GM23338 (cell line): Measurements from ENCODE around the gene R3HDM4.

Source experiments
- CREB1 ChIP-seq: fragments of 250-450 bp; sonication (Bioruptor Pico); IDR thresholded peaks from 2 replicates; pipeline ENCODE4 v1.5.0; 2020; ENCODE audit warnings: low read depth, mild to moderate bottlenecking, moderate library complexity
- EZH2 ChIP-seq: fragments of 200-600 bp; sonication (generic); IDR thresholded peaks from one replicate; pipeline ENCODE4 v1.8.0; 2017; ENCODE audit warnings: antibody characterized with exemption, mild to moderate bottlenecking, low read depth; ENCODE audit not compliant: unreplicated experiment
- EZH2phosphoT487 ChIP-seq: fragments of 200-600 bp; sonication (generic); IDR thresholded peaks from one replicate; pipeline ENCODE4 v1.8.1; 2018; ENCODE audit warnings: antibody characterized with exemption; ENCODE audit not compliant: unreplicated experiment
- JUNB ChIP-seq: IDR thresholded peaks from one replicate; pipeline ENCODE4 v1.6.1; 2016; ENCODE audit warnings: antibody characterized with exemption; ENCODE audit not compliant: unreplicated experiment
- NANOG ChIP-seq: IDR thresholded peaks from 2 replicates; pipeline ENCODE4 v1.6.1; 2016; ENCODE audit warnings: antibody characterized with exemption, borderline replicate concordance
- POLR2AphosphoS5 ChIP-seq: IDR thresholded peaks from 2 replicates; pipeline ENCODE4 v1.6.1; 2016; ENCODE audit warnings: antibody characterized with exemption, low read depth
- STAT1 ChIP-seq: IDR thresholded peaks from one replicate; pipeline ENCODE4 v1.6.1; 2016; ENCODE audit warnings: antibody characterized with exemption; ENCODE audit not compliant: unreplicated experiment
- ZNF114 ChIP-seq: fragments of 250-450 bp; sonication (Bioruptor Pico); IDR thresholded peaks from 2 replicates; pipeline ENCODE4 v1.5.0; 2020; ENCODE audit warnings: mild to moderate bottlenecking, moderate library complexity
- TF ChIP-seq, protein P1 (sequence below), 2 experiments: fragments of 200-600 bp in 1 of 2; sonication (generic) in 1 of 2; conservative IDR thresholded peaks; 2 replicates each; pipeline versions ENCODE4 v1.5.1 to v1.6.1; 2016 to 2017; ENCODE audit warnings: antibody characterized with exemption in 2 of 2, low read depth in 2 of 2, mild to moderate bottlenecking in 2 of 2, moderate library complexity in 1 of 2
- TF ChIP-seq, protein P2 (sequence below): IDR thresholded peaks from one replicate; pipeline ENCODE4 v1.6.1; 2018; ENCODE audit warnings: antibody characterized with exemption; ENCODE audit not compliant: unreplicated experiment
- TF ChIP-seq, protein P3 (sequence below): IDR thresholded peaks from 2 replicates; pipeline ENCODE4 v1.6.1; 2016; ENCODE audit warnings: antibody characterized with exemption

DNA sequence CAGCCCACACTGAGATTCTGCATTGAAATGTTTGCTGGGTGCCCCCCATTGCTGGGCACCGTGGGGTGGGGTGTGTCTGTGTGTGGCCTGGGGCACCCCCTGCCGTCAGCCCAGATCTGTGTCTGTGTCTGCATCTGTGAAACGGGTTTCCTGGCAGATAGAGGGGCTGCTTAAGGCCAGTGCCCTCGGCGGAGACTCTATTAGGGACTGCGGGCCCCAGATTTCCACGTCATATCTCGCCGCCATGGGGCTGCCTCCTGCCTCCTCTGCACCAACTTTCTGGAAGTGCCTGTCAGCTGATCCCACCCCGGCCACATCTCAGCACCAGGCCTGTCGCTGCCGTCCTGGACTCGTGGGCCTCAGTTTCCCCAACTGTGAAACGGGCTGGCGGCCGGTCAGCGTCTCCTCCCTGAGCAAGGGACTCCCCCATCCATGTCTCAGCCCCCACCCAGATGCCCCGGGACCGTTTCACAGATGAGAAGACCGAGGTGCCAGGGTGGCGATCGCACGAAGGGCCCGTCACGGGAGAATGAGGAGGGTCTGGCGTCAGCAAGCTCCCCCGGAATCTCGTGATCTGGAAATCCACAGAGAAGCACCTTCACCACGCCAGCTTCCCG, 34.2 kb upstream of the R3HDM4 start:
- TF ChIP-seq EZH2 (no peak), EZH2phosphoT487 (no peak), POLR2AphosphoS5 (no peak), JUNB (no peak), CREB1 (no peak), NANOG (no peak), ZNF114 (CRISPR knock-in tag) (no peak), STAT1 (no peak)
- TF ChIP-seq, protein P1, sequence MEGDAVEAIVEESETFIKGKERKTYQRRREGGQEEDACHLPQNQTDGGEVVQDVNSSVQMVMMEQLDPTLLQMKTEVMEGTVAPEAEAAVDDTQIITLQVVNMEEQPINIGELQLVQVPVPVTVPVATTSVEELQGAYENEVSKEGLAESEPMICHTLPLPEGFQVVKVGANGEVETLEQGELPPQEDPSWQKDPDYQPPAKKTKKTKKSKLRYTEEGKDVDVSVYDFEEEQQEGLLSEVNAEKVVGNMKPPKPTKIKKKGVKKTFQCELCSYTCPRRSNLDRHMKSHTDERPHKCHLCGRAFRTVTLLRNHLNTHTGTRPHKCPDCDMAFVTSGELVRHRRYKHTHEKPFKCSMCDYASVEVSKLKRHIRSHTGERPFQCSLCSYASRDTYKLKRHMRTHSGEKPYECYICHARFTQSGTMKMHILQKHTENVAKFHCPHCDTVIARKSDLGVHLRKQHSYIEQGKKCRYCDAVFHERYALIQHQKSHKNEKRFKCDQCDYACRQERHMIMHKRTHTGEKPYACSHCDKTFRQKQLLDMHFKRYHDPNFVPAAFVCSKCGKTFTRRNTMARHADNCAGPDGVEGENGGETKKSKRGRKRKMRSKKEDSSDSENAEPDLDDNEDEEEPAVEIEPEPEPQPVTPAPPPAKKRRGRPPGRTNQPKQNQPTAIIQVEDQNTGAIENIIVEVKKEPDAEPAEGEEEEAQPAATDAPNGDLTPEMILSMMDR (conservative IDR thresholded peaks at IDR 0.05; ENCODE audit: low read depth in 2 of 2): no peak
- TF ChIP-seq, protein P2, sequence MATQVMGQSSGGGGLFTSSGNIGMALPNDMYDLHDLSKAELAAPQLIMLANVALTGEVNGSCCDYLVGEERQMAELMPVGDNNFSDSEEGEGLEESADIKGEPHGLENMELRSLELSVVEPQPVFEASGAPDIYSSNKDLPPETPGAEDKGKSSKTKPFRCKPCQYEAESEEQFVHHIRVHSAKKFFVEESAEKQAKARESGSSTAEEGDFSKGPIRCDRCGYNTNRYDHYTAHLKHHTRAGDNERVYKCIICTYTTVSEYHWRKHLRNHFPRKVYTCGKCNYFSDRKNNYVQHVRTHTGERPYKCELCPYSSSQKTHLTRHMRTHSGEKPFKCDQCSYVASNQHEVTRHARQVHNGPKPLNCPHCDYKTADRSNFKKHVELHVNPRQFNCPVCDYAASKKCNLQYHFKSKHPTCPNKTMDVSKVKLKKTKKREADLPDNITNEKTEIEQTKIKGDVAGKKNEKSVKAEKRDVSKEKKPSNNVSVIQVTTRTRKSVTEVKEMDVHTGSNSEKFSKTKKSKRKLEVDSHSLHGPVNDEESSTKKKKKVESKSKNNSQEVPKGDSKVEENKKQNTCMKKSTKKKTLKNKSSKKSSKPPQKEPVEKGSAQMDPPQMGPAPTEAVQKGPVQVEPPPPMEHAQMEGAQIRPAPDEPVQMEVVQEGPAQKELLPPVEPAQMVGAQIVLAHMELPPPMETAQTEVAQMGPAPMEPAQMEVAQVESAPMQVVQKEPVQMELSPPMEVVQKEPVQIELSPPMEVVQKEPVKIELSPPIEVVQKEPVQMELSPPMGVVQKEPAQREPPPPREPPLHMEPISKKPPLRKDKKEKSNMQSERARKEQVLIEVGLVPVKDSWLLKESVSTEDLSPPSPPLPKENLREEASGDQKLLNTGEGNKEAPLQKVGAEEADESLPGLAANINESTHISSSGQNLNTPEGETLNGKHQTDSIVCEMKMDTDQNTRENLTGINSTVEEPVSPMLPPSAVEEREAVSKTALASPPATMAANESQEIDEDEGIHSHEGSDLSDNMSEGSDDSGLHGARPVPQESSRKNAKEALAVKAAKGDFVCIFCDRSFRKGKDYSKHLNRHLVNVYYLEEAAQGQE: no peak
- TF ChIP-seq, protein P3, sequence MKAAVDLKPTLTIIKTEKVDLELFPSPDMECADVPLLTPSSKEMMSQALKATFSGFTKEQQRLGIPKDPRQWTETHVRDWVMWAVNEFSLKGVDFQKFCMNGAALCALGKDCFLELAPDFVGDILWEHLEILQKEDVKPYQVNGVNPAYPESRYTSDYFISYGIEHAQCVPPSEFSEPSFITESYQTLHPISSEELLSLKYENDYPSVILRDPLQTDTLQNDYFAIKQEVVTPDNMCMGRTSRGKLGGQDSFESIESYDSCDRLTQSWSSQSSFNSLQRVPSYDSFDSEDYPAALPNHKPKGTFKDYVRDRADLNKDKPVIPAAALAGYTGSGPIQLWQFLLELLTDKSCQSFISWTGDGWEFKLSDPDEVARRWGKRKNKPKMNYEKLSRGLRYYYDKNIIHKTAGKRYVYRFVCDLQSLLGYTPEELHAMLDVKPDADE: no peak
